Aorta (tissue), 5 donors: Measurements from ENCODE around the gene FAM110D. TPM values are rescaled to one million over a fixed set of nuclear protein-coding genes. Genes with fewer than 3 reads are reported as not detected.

Experiments used
- ATAC-seq: fragments of 200-7000 bp; cut with Tn5 transposase; one replicate; pipeline ENCODE4 v1.9.1; 2022; ENCODE audit warnings: moderate library complexity; ENCODE audit not compliant: low FRiP score
- DNase-seq, 2 donors: peaks; one replicate each; pipeline ENCODE4 v3.0.0-alpha.2; 2020
- H3K27ac ChIP-seq, 2 donors: one replicate each; pipeline ENCODE4 v1.5.1; 2013; ENCODE audit warnings: low read length in 2 of 2, mild to moderate bottlenecking in 2 of 2, moderate library complexity in 2 of 2, control low read depth in 1 of 2, inconsistent platforms in 1 of 2, low read depth in 1 of 2
- H3K27me3 ChIP-seq, 2 donors: one replicate each; pipeline ENCODE4 v1.6.1; 2013; ENCODE audit warnings: control low read depth in 1 of 2, low read length in 1 of 2, mild to moderate bottlenecking in 1 of 2, moderate library complexity in 1 of 2; ENCODE audit not compliant: insufficient read depth in 2 of 2, control insufficient read depth in 1 of 2
- H3K36me3 ChIP-seq, 2 donors: one replicate each; pipeline ENCODE4 v1.6.1; 2013; ENCODE audit warnings: control low read depth in 1 of 2, low read length in 1 of 2, mild to moderate bottlenecking in 1 of 2; ENCODE audit not compliant: insufficient read depth in 2 of 2, control insufficient read depth in 1 of 2
- H3K4me1 ChIP-seq, 2 donors: one replicate each; pipeline ENCODE4 v1.6.1; 2013; ENCODE audit warnings: low read length in 2 of 2, control low read depth in 1 of 2, mild to moderate bottlenecking in 1 of 2, moderate library complexity in 1 of 2; ENCODE audit not compliant: insufficient read depth in 2 of 2, control insufficient read depth in 1 of 2
- H3K4me3 ChIP-seq, 2 donors: one replicate each; pipeline ENCODE4 v1.5.1; 2013; ENCODE audit warnings: low read length in 2 of 2, control low read depth in 1 of 2, mild to moderate bottlenecking in 1 of 2
- H3K9me3 ChIP-seq: one replicate; pipeline ENCODE4 v1.6.1; 2013; ENCODE audit warnings: mild to moderate bottlenecking, low read length; ENCODE audit not compliant: control insufficient read depth
- WGBS, 2 donors: extraction: QIAGEN DNeasy Blood & Tissue Kit; methylation state at CpG; one replicate each; pipeline ENCODE4 v1.1.7; 2013; 5-methylcytosine and 5-hydroxymethylcytosine counted together
- intact Hi-C, 2 donors: fragments of 100-400 bp; cut with DNase I; formaldehyde crosslinking; loops; one replicate each; pipeline versions ENCODE4 v1.14.2 to v1.15.0; 2022
- polyA plus RNA-seq, 2 donors: library from polyadenylated mRNA; stranded (reverse); fragments of 200-250 nt; gene quantifications; one replicate each; pipeline ENCODE4 v1.2.3, GENCODE V29; 2013
- total RNA-seq, 2 donors: library from RNA; stranded (reverse); fragmentation: NEBNext Ultra II Directional; extraction: Animal tissue kit (Norgen Biotek cat#: 25700); gene quantifications; one replicate each; pipeline ENCODE4 v1.2.1, GENCODE V29; 2021
- donor health status: healthy with polysubstance abuse.
- donor health status: Bipolar disorder and iron deficiency.
- donor health status: DM: no; HTN: no; CAD: no.
- donor health status: DM: no; HTN: no; CAD: no.
- donor health status: DM: yes; HTN: yes; CAD: no.

The FAM110D gene
- total and polyA plus RNA-seq, 4 donors, result 0.25 to 15.7 (median 3.2) TPM

- Histone ChIP-seq H3K36me3 (no peaks in the 10 kb centered on the region), H3K4me3 (no peak overlapping the region), H3K9me3 (no peaks in the 10 kb centered on the region), H3K27me3 (no peaks in the 10 kb centered on the region), H3K4me1 (no peaks in the 10 kb centered on the region), H3K27ac (no peak overlapping the region)
- no peak for DNase-seq
- ATAC-seq, result no peak
- 80 to 81% methylated on average over 19 of the region's 19 CpGs for WGBS, 2 donors
- intact Hi-C loops, result loop anchor here (5.0 kb wide), 3 partner anchors 53 to 128 kb away; partner anchors contain the start of gene PDIK1L (in 1 of the 2)
Observed at GRCh38 chr1:26164861-26165842, 6.3 kb downstream of the FAM110D start.

- WGBS, 2 donors, result 81 to 84% methylated on average over 4 of the region's 4 CpGs
- no peaks in the 10 kb centered on the region for H3K4me1 ChIP-seq
- no peaks in the 10 kb centered on the region for H3K27me3 ChIP-seq
- H3K4me3 ChIP-seq, result no peak overlapping the region
- intact Hi-C loops, result loop anchor here in 1 of 2 donors (5.0 kb wide), 1 partner anchor 54 kb away; the partner anchor contains the start of gene PDIK1L
- no peaks in the 10 kb centered on the region for H3K36me3 ChIP-seq
- no peaks in the 10 kb centered on the region for H3K9me3 ChIP-seq
- DNase-seq, result no peak
- no peak overlapping the region for H3K27ac ChIP-seq
- ATAC-seq, result no peak
Observed at GRCh38 chr1:26166719-26167281, 7.9 kb downstream of the FAM110D start.

DNA sequence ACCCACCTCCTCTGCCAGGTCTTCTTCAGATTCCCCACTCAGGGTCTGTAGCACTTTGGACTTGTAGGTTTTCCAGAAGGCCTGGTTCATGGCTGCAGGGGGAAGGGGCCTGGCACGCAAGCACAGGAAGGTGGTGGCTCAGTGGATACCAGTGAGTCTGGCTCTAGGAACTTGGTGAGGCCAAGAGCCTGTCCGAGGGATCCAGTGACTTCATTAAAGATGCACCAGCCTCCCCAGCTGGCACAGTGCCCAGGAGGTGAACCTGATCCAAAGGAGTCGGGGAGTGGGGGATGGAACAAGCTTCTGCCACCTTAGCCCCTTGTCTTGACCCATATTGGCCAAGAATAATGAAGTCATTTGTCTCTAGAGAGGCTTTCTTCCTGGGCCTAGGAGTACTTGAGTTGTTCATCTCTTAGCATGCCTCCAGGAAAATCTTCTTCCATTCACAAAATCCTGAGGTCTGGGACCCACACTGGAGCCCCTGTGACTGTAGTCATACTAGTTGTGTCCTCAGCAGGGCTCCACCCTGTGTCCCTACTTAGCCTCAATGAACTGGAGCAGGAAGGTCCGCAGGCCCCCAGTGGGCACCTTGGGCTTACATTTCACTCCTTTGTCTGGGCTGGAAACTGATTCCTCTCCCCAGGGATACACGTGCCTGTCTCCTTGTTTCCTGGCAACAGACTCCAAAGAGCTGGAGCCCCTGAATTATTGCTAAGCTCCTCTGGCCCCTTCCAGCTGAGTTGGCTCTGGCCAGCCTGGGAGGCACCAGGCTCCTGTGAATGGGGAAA, 9.7 kb downstream of the FAM110D start, which contains the start of gene C1orf232:
Gene C1orf232, minus strand, starts transcription at position 554 of the 788 bp plus-strand sequence. Its CDS starts 464 bp downstream, at position 90.
- Histone ChIP-seq H3K4me3 (peak within 1 kb of the TSS; percentile 44 to 52), H3K4me1 (no peaks in the 10 kb centered on the region), H3K27ac (no peak within 1 kb of the TSS), H3K36me3 (no peaks in the 10 kb centered on the region), H3K27me3 (no peaks in the 10 kb centered on the region), H3K9me3 (no peaks in the 10 kb centered on the region)
- DNase-seq (no peak), ATAC-seq (no peak)
- WGBS, 2 donors, result 71 to 77% methylated on average over 5 of the region's 5 CpGs
- intact Hi-C loops, result loop anchor here in 1 of 2 donors (2.0 to 5.0 kb wide), 2 partner anchors 56 to 152 kb away; partner anchors contain the start of gene PDIK1L

DNA sequence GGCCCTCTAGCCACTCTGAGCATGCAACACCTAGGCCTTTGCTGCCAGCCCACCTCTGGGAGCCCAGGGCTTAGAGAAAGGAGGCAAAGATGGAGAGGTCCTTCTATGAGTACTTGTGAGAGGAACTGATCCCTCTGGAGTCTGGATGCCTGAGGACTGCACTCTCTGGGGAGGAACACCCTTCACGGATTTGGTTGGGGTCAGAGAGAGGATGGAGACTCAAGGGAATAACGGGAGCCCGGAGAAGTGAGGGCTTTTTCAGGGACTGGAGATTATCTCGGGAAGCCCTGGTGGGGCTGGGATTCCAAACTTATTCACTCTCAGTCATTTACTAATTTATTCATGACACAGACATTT, 10.3 kb downstream of the FAM110D start:
- DNase-seq (no peak), ATAC-seq (no peak)
- Histone ChIP-seq H3K4me3 (no peak overlapping the region), H3K27ac (no peak overlapping the region), H3K9me3 (no peaks in the 10 kb centered on the region), H3K27me3 (no peaks in the 10 kb centered on the region), H3K4me1 (no peaks in the 10 kb centered on the region), H3K36me3 (no peaks in the 10 kb centered on the region)
- 54 to 58% methylated on average over 4 of the region's 4 CpGs for WGBS, 2 donors
- intact Hi-C loops, result loop anchor here in 1 of 2 donors (2.0 to 5.0 kb wide), 2 partner anchors 57 to 152 kb away; partner anchors contain the start of gene PDIK1L

- Histone ChIP-seq H3K4me1 (no peaks in the 10 kb centered on the region), H3K27ac (no peak within 1 kb of the TSS), H3K27me3 (no peaks in the 10 kb centered on the region), H3K9me3 (no peaks in the 10 kb centered on the region), H3K4me3 (peak within 1 kb of the TSS; percentile 44 to 52), H3K36me3 (no peaks in the 10 kb centered on the region)
- intact Hi-C loops, result loop anchor here in 1 of 2 donors (2.0 to 5.0 kb wide), 3 partner anchors 58 to 151 kb away; partner anchors contain the start of gene PDIK1L
- peak; percentile 95 to 98 for DNase-seq
- WGBS, 2 donors, result 1 to 2% methylated on average over 70 to 76 of the region's 76 CpGs
- ATAC-seq, result peak; percentile 96
Observed at GRCh38 chr1:26169669-26170471, 11.0 kb downstream of the FAM110D start, which contains the start of gene ZNF593. Gene ZNF593 (plus strand): TSS chr1:26169908. CDS start chr1:26169984, 76 bp downstream.

GRCh38 chr1:26170472-26170821, 11.6 kb downstream of the FAM110D start:
- no peaks in the 10 kb centered on the region for H3K36me3 ChIP-seq
- no peak for ATAC-seq
- intact Hi-C loops, result loop anchor here in 1 of 2 donors (2.0 kb wide), 1 partner anchor 60 kb away; no protein-coding TSS in a partner anchor
- H3K27ac ChIP-seq, result no peak overlapping the region
- peak overlapping the region; percentile 44 to 52 for H3K4me3 ChIP-seq
- H3K9me3 ChIP-seq, result no peaks in the 10 kb centered on the region
- 70 to 73% methylated on average over 9 of the region's 9 CpGs for WGBS, 2 donors
- no peaks in the 10 kb centered on the region for H3K27me3 ChIP-seq
- H3K4me1 ChIP-seq, result no peaks in the 10 kb centered on the region
- DNase-seq, result no peak

DNA sequence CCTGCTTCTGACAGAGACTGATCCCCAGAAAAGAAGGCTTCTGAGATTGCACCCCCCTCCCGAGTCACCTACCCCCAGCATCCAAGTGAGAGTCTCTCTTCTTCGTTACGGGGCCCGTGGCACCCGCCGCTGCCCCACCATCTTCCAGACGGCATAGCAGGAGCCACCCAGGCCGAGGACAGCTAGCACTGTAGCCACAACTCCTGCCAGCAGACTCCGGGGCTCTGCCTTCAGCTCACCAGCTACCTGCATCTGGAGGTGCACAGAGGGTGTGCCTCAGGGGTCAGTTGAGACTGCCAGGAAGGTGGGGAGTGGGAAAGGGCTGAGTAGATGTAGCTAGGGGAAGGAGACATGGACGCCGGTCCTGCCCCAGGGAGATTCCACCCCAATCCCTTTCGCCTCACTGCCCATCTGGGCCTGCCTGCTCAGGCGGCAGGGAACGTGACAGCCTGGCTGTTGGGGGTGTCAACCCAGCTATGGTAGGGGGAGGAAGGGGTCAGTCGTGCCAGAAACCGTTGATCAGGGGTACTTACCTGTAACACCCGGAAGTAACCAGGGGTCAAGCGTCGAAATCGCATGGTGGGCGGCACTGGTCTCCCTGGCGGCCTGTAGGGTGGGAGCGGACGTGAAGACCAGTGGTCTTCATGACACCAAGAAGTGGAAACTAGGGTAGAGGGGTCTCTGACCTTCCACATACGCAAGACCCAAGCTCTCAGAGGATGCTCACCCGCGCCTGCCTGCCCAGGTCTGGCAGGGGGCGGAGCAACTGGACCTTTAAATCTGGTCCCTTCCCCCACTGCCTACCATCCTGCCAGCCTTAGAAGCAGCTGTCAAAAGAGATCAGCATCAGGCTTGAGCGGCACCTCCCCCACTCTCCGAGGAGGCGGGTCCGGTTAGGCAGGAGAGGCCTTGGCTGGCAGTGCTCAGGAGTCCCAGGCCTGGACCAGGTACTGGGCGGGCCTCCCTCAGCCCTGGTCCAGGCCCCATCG, 12.5 kb downstream of the FAM110D start, which contains the start of gene ZNF593OS:
Gene ZNF593OS, minus strand, starts transcription at position 749 of the 989 bp plus-strand sequence. Its CDS starts 171 bp downstream, at position 578.
- H3K9me3 ChIP-seq, result no peaks in the 10 kb centered on the region
- no peak for ATAC-seq
- no peak within 1 kb of the TSS for H3K27ac ChIP-seq
- no peak within 1 kb of the TSS for H3K4me3 ChIP-seq
- H3K27me3 ChIP-seq, result no peaks in the 10 kb centered on the region
- intact Hi-C loops, result loop anchor here in 1 of 2 donors (2.0 kb wide), 1 partner anchor 59 kb away; no protein-coding TSS in a partner anchor
- H3K36me3 ChIP-seq, result no peaks in the 10 kb centered on the region
- WGBS, 2 donors, result 94% methylated on average over 34 of the region's 34 CpGs
- no peak for DNase-seq
- no peaks in the 10 kb centered on the region for H3K4me1 ChIP-seq
